Measurements from ENCODE around the gene MYOCD.

The MYOCD gene

DNA sequence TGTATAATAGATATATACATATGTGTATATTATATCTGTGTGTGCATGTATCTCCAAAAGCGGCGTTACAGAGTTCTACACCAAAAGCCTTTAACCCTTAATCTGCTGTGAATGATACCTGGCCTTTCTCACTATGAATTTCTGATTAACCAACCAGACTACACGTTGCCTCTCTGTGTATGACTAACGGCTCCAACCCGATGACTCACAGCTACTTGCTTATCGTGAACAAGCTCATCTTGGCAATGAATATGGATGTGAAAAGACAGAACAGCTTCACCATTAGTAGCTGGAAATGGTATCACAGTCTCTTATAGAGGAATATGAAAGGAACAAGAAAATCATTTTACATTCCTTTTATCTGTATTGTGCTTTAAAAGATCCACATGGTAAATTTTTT lies 99.9 kb downstream of the MYOCD start:
- DNase-seq, result no peak

DNA sequence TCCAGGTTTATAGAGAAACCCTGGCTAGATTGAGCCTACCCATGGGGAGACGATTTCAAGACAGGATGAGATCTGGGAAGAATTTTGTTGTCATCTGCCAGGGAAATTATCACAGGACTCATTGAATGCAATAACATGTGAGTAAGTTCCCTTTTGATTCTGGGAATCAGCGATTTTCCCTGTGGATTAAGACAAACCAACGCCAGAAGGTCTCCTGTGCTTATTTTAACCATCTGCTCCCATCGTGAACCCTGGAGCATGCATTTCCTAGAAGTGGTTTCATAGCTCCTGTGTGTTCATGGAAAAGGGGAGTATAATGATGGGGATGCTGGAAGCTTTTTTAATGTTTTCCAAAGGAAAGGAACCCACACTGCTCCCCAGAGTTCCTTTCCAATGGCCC lies 102.6 kb downstream of the MYOCD start:
- no peak for DNase-seq

DNA sequence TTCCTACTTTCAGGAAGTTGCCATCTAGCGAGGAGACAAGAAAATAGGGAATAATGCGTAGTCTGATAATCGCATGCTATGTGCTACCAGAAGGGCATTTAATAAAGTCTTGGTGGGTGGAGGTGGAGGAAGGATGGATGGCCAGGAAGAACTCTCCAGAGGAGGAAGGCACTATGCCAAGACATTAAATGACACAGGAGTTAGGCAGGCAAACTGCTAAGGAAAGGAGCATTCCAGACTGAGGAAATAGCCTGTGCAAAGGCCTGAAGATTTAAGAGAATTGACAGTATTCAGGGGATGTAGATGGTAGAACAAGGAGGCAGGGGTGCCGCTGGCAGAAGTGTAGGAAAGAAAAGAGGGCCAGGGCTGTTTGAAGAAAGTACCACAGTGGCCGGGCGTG lies 104.3 kb downstream of the MYOCD start:
- DNase-seq, result no peak

DNA sequence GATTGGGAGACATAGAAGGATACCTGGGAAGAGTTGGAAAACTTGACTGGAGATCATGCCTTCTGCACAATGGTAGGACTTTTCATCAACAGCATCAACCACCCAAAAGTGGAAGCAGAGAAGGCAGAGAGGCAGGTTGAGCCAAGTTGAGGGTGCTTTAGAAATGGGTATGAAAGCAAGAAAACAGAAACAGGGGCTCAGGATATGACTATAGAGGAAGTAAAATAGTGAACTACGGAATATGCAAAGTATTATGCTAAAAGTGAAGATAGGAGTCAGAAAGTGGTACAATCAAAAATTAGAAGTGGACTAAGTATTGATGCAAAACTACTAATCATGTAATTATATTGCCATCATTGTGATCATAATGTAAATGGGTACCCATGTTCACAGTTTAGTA lies 107.5 kb downstream of the MYOCD start:
- DNase-seq, result no peak

DNA sequence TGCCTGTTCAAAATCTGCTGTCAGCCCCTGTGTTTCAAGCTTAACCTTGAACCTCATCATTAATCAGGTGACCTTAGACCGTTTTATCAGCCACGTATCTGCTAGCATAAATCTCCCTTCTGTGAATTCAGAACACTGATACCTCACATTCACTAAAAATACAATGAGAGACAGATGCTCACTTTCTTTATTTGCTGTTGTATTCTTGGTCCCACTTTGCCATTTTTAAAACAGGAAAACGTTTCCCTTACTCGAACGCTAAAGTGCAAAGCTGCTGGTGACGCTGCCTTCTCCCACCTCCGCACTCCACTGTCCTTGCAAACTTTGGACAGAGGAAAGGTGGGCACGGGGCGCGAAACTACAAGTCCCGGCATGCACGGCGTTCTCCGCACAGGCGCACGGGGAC lies 123.4 kb downstream of the MYOCD start:
- DNase-seq, result peak; percentile 36

DNA sequence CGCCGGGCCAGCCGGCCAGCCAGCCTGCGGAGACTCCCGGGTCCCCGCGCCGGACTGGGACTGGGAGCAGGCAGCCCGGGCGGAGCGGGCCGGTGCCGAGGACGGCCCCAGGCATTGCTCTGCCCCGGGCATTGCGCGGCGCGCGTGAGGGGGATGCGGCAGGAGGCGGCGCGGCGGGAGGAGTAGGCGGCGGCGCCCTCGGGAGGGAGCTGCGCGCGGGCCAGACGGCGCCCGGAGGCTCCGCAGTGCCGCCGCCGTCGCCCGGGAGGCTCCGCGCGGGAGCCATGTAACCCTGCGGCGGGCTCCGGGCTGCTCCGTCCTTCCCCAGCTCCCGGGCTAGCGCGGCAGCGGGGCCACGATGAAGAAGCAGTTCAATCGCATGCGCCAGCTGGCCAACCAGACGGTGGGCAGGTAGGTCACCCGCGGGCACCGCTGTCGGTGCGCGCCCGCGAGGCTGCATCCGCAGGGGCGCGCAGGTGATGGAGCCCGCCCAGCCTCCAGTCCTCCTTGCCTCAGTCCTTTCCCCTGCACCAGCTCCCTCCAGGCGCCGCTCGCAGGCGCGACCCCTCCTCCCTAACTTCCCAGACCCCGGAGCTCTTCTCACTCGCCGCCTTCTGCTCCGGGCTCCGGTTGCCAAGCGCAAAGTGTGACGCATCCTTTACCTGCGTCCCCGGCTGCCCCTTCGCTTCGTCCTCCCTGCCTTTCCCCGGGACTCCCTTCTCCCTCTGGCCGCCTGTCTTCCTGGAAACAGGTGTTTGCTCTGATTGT lies 124.0 kb downstream of the MYOCD start, which contains the start of gene ARHGAP44:
Gene ARHGAP44 (plus strand): TSS at position 18 of the 768 bp plus-strand sequence. CDS start 341 bp downstream, at position 359.
- no peak for DNase-seq

DNA sequence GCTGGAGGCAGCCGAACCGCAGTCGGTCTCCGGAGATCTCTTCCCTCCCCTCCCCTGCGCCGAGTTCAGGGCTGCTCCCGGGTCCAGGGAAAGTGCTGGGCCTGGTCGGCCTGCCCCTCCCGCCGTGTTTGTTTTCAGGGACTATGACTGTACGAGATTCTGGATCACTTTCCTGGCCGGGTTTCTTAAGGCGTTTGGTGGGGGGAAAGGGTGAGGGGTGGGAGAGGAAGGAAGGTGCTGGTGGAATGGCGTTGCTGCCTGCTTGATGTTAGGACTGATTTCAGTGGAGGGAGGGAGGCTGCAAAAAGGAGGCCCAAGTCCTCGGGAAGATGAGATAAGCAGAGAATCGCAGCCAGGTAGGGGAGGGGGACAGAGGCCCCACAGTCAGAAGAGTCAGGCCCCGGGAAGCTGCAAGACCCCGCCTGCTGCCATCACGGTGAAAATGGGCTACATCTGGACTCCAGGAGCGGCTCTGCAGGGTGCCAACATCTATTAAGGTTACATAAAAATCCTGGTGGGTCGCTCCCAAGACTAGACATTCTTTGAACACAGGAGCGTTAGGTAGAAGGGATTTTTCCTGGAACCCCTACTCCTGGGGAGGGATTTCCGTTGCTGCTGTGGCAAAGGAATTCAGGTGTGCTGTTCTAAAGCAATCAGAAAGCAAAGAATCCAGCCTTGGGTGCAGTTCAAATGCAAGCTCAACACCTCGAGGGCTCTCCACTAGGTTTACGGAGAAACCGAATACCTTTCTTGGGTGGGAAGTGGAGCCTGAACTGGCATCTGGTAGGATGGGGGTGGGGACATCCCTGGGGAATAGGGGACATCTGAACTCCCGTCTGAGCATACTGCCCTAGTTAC lies 124.8 kb downstream of the MYOCD start:
- DNase-seq, result no peak

DNA sequence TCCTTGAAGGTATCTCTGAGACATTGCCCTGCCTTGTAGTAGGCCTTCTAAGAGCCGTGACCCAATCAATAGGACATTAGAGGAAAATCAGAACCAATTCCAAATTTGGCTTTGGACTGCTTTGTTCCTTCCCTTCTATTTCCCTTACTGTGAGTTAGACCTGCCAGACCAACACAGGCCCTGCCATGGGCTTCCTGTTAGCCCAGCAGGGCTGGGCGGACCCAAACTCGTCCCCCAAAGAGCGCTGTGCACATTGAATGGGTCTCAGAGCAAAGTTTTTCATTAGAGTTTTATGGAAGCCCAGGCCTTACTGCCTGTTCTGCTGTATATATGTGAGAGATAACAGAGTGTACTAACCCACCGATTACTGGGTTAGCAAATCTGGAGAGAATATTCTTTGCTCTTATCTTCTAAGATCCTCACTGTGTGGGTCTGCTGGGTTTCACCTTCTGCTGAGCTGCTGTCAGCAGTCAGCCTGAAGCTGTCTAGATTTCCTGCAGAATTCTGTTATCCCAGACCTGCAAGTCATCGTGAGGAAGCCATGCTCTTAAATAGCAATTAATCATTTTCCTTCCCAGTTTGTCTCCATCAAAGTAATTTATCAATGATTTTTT lies 129.3 kb downstream of the MYOCD start:
- DNase-seq, result no peak

DNA sequence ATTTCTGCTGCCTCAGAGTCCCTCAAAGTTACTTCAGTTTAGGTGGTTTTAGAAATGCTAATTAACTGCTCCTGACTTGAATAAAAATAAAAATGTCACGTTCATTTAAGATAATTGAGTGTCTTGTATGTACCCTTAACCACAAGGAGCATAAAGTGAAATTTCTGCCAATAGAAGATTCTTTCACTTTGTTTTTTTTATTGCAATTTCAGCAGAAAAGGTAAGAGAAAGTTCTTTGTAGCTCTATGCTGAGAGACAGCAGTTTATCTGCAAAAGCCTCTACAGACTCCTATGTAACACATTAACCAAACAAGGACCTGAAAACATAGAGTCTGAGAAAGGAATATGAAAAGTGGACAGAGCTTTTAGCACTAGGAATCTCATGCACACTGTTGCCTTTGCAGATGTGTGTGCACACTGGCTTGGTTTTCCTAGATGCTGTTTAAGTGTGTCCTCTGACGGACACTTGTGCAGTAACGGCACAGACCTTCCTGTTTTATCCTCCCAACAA lies 135.2 kb downstream of the MYOCD start:
- DNase-seq, result no peak

DNA sequence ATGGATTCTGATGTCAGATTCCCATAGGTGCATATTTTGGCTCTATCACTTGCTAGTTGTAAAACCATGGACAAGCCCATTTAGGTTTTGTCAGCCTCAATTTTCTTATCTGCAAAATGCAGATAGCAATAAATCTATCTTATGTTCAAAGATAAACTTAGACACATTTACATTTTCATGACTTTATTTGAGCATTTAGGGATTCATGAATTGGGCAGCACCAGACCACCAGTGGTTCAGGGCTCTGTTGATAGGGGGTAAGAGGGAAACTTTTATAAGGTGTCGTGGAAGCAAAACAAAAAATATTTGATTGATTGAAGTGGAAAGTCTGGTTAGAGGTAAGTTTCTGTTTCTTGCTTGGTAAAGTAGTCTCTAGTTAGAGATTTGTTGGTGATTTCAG lies 140.9 kb downstream of the MYOCD start:
- DNase-seq, result no peak

DNA sequence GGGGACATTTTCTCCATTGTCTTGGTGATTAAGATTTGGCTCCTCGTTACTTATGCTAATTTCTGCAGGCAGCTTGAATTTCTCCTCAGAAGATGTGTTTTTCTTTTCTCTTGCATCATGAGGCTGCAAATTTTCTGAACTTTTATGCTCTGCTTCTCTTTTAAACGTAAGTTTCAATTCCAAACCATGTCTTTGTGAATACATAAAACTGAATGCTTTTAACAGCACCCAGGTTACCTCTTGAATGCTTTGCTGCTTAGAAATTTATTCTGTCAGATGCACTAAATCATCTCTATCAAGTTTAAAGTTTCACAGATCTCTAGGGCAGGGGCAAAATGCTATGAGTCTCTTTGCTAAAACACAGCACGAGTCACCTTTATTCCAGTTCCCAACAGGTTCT lies 143.0 kb downstream of the MYOCD start:
- DNase-seq, result no peak

DNA sequence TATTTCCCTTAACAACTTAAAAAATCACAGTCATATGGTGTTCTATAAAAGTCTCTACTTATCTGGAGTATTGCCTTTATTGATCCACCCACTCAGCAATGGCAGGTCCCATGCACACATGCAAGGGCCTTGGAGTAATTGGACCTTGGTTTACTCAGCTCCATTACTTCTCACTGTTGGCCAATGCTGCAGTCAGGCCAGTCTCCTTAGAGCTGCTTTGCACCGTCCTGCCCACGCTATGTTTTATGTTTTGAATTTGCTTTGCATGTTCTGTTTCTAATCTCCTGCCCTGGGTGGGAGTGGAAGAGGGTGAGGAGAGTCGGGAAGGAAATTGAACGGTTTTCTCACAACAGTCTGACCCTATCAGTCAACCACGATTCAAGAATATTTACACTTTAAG lies 147.2 kb downstream of the MYOCD start:
- no peak for DNase-seq

DNA sequence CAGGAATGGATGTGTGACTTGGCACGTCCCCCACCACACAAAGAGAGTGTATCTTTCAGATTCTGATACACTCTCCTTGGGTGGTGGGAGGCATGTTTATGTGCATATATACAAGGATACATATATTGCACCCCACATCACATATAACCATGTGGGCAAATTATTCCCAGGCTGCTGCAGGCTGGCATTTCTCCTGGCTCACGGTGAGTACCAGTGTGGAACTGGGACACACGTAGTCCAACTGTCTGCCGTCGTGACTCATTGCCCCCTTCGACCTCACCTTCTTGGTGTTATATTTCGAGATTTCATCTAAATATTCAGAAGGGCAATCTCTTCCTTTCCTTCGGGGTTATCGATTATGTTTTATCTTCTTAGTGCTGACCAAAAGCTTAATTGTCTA lies 148.0 kb downstream of the MYOCD start:
- no peak for DNase-seq

DNA sequence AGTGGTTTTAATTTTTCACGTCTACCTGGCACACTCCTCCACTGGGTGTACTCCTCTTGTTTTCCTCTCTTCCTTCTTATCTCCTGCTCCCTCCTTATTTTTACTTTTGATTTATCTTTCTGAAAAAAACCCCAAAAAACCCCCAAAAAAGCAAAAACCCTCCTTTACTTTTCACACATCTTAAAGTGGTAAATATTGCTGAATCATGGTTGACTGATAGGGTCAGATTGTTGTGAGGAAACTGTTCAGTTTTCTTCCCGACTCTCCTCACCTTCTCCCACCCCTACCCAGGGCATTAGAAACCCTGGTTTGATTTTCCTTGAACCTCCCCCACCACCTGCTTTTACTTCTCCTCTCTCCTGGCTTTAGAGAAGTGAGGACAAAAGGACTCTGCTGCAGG lies 149.0 kb downstream of the MYOCD start:
- DNase-seq, result no peak

DNA sequence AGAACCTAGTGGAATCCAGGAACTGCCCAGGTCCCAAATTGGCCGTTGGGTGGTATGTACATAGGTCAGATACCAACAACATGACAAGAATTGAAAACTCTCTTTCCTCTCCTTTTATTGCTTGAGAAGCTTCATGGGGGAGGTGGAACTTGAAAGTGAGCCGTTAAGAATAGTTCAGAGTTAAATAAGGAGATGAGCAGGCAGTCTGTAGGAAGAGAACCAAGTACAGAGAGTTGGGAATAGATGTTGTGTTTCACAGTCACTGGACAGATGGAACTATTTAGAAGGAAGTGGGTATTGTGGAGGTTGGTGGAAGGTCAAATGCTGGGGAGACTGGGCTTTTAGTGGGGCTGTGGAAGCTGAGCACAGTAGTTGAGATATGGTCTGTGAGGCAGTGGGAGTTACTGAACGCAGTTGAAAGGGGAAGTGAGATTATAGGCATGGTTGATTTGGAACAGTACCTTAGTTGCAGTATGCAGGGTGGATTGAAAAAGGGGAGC lies 150.0 kb downstream of the MYOCD start:
- DNase-seq, result no peak
